IPS DF 4.7 (cell line): ENCODE results near the gene NCS1.
"Not testable (repeated sequence)": the region's sequence is repeated elsewhere in the genome, so short reads cannot be mapped to it uniquely, and the experiment has no call there.

ENCODE experiments used
- DNase-seq: peaks from one replicate; pipeline ENCODE4 v3.0.0-alpha.2; 2013; ENCODE audit warnings: low spot score; ENCODE audit errors: extremely low read depth

The NCS1 gene

DNA sequence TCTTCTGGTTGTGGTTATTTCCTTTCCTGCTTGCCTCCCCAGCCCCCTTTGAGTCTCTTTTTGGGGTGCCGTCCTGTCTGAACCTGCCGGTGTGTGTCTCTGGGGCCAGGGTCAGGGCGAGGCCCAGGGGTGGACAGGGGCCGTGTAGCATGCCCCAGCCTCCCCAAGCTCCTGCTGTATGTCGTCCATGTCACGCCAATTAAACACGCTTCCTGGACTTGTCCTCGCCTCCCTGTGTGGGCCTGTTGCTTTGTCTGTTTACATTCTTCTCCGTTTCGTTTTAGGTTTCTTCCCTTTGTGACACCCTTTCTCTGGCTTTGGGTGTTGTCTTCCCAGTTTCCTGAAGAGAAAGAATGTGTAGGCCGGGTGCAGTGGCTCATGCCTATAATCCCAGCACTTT lies 64.9 kb downstream of the NCS1 start:
- no peak for DNase-seq

DNA sequence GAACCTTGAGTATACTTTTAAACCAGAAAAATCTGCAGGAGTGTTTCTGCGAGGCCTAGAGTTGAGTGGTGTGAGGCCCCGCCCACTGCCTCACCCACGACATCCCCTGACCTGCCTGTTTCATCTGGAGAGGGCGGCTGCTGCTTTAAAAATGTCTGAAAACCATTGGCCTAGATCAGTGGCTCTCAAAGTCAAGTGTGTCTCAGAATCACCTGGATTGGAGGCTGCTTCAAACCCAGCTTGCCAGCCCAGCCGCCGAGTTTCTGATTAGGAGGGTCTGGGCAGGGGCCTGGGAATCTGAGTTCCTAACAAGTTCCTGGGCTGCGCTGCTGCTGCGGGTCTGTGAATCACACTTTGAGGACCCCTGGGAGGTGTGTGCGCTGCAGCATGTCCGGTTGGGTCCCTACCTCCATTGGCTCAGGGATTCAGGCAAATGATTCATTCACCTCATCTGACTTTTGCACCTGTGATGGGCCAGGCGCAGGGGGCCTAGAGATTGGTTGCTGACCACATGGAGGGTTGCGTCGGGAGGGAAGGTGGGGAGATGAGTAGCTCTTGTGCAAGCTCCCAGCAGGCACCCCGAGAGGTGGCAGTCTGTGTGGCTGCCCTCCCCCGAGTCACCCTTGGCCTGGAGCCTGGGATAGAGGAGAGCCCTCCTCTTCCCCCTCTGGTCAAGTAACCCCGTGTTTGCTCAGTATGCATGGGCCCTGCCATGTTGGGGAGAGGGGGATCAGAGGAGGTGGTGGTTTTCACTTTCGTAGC lies 65.7 kb downstream of the NCS1 start:
- no peak for DNase-seq

DNA sequence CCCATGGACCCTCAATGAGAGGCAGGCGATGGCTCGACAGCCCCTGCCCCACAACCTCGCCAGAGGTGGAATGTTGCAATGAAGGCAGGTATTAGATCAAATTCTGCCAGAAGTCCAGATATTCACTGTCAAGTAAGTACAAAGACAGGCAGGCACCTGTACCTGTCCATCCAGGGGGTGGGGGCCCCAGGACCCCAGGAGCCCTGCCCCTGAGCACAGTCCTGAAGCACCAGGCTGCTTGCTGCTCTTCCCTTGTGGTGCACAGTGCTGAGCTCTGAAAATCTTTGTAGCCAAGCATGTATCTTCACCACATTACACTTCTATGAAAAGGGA lies 67.1 kb downstream of the NCS1 start:
- DNase-seq = no peak

DNA sequence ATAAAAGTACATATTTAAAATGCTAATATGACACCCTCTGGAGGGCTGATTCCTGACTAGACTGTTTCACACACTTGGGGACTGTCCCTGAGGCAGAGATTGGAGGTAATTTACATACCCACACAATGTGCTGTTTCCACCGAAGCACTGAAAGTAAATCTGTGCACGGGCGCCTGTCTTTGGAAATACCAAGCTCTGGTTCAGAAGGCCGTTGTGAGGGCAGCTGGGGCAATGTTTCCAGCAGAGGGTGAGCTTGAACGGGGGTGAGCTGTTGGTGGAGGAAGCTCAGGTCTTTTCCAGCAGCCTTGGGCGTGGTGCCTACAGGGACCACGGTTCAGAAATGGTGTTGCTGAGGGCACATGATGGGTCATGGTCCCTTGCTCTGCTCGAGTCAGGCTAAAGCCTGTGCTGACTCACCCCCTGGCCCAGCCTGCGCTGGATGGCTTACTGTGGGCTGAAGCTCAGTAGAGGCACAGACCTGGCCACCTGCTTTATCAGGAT lies 67.6 kb downstream of the NCS1 start:
- DNase-seq = no peak

DNA sequence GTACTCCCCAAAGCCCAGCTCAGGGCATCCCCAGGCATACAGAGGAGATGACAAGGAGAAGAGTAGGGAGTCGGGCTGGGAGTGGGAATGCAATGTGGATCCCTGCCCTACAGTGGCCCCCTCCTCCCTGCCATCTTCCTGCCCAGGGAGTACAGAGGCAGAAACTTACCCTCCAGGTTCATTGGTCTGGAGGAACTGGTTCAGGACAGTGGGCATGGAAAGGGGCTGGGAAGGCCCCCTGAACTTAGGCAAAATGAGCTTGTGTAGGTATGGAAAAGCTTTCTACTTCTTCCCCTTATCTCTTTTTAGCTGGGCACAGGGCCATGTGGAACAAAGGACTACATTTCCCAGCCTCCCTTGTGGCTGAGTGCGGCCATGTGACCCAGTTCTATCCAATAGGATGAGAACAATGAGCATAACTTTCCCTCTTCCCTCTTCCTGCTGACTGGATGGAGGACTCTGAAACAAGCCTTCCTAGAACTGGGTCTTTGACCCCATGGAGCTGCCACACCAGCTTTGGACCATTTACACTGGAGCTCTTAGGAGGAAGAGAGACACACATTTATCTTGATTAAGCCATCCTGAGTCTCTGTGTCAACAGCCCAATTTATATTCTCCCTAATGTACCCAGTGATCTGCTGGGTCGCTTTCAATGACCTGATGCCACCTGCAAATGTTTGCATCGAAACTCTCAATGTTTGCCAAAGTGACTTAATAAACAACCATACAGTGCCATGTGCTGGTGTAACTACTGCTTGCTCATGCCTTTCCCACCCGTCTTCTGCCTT lies 68.4 kb downstream of the NCS1 start:
- no peak for DNase-seq

DNA sequence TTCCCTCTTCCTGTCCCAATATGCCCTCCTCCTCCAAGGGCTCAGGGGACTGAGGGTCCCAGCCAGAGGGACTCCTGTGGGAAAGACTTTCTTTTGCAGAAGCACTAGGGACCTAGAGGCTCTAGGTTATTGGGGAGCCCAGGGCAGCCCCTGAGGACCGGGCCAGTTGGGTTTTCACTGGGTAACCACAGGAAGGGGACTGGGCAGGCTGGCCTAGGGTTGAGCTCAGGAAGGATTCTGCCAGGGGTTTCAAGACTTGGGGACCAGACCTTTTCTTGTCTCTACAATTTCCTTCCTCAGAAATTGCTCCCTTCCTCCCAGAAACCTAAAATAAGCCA lies 69.0 kb downstream of the NCS1 start:
- no peak for DNase-seq

DNA sequence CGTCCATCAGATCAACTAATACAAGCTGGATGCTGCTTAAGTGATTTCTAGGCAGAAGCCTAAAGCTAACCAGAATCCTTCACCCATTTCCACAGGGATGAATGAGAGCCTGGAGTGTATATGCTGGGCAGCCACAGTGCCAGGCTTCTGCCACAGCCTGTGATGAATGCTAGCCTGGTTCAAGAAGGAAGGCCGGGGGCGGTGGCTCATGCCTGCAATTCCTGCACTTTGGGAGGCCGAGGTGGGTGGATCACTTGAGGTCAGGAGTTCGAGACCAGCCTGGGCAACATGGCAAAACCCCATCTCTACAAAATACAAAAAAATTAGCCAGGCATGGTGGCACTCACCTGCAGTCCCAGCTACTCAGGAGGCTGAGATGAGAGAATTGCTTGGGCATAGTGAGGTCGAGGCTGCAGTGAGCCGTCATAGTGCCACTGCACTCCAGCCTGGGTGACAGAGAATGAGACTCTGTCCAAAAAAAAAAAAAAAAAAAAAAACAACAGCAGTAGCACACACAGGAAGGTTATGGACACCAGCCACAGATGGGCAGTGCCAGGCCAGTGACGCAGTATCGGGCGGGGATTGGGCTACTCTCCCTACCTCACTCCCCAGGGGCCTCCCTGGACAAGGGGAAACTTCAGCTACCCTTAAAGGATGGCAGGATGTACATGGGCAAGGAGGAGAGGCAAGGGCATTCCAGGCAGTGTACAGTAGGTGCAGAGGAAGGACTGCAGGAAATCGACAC lies 70.2 kb downstream of the NCS1 start:
- DNase-seq = no peak

DNA sequence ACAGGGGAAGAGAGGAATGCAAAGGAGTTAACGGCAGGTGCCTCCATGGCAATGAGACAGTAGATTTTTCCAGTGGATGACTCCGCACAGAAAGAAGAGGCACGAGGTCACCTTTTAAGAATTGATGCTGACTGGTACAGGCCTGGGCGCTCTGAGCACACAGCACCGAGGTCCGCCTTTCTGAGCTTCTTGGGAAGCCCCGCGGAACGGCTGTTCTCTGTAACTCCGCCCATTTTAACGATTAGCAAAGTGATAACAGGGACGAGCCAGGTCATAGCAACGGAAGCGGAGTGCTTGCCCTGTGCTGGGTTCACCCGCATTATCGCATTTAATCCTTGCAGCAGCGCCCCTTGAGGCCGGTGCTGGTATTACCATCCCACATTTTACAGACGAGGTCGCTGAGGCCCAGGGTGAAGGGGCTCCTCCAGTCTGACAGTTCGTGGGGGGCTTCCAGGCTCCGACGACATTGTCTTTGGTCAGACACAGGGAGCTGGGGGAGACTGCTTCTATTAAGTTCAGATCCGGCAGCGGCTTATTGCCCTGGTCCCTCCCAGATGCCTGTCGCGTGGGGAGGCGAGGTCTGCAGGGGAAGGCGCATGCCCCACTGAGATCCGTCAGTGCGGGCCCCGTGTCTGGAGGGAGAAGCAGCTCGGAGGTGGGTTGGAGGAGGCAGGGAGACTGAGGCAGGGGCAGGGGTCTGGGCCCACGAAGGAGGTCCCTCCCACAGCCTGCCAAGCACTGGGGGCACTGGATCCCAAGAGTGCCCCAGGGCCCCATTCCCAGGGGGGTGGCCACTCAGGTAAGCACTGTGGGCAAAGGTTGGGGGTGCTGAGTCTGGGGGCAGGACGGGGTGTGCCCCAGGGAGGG lies 71.0 kb downstream of the NCS1 start:
- no peak for DNase-seq

DNA sequence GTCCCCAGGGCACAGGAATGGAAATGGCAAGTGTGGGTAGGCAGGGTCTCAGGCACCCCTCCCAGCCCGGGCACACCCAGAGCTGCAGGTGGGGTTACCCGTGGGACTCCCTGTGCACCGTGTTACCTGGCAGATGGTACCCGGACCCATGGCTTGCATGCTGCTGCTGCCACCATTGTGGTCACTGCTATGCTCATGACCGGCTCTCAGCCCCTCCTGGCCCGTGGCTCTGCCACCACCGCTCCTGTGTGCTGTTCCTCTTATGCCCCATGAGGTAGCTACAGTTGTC lies 71.6 kb downstream of the NCS1 start:
- no peak for DNase-seq

DNA sequence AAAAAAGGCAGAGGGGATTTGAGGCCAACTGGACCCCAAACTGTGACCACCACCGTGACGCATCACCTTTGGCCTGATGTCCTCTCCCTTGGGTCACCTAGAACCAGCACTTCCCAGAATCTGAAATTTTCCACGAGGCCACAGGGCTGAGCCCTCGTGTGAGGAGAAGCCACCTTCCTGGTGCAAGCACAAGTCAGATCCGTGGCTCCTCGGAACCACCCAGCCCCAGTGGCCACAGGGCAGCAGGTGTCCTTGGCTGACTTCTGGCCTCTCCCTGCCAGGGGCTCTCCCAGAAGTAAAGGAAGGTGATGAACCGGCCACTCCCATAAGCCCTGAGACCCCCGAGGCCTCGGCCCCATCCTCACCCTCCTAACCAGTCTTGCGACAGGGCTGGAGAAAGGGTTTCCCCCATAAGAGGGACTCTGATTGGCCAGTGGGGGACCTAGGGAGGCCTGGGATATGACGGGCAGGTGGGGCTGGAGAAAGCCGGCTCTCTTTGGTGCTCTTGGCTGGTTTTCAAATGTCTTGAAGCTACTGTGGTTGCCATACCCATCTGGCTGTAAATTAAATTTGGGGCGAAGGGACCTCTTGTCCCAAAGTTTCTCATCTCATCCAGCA lies 72.5 kb downstream of the NCS1 start:
- no peak for DNase-seq

DNA sequence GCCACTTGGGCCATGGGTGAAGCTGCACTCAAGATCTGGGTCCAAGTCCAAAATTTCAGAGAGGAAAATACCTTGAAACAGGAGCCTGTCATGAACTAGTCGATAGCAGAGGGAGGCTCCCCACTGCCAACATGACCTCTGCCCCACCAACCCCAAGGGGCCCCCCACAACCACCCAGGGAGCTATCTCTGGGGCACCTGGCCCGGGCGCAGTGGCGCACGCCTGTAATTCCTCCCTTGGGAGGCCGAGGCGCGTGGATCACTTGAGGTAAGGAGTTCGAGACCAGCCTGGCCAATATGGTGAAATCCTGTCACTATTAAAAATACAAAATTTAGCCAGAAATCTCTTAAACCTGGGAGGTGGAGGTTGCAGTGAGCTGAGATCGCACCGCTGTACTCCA lies 73.3 kb downstream of the NCS1 start:
- DNase-seq = no peak

DNA sequence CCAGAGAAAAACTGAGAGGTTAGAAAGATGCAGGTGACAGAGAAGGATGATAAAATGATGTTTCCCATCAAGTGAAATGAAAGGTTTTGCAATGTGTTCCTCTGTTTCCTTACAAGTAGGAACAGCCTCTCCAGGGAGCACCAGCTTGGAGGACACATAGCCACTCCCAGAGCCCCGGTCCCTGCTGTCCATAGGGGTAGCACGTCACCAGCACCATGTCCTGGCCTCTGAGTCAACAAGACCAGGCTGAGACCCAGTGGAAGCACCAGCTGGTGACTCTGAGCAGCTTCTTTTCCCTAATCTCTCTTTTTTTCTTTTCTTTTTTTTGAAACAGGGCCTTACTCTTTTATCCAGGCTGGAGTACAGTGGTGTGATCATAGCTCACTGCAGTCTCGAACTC lies 73.9 kb downstream of the NCS1 start:
- no peak for DNase-seq

DNA sequence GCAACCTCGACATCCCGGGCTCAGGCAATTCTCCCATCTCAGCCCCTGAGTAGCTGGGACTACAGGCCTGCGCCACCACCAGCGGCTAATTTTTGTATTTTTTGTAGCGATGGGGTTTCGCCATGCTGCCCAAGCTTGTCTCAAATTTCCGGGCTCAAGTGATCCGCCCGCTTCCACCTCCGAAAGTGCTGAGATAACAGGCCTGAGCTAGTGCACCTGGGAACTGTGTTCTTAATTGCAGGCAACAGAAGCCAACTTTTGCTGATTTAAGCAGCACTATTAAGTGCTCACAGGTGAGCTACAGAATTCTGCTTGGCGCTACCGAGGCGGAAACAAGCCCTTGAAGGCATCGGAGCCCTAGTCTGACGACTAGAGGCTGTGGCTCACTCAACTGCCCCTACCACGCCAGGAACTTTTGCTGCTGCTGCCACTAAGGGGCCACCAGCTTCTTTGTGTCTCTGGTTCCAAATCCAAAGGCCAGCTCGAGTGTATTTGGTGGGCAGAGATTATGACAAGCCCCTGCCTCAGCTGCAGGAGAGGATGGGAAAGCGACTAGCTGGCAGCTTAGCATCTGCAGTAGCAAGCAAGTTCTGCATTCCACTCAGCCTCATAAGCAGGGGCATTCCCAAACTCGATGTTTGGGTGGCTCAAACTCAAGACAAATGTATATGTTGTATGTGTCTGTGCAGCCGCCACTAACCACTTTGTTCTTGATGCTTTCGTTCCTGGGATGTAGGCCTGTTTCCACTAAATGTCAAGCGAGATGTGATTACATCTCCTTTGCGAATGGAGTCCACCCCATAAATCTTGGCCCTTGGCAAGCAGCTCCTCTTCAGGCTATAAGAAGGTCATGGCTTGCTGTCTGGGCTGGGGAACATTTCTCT lies 82.8 kb downstream of the NCS1 start:
- DNase-seq = no peak

DNA sequence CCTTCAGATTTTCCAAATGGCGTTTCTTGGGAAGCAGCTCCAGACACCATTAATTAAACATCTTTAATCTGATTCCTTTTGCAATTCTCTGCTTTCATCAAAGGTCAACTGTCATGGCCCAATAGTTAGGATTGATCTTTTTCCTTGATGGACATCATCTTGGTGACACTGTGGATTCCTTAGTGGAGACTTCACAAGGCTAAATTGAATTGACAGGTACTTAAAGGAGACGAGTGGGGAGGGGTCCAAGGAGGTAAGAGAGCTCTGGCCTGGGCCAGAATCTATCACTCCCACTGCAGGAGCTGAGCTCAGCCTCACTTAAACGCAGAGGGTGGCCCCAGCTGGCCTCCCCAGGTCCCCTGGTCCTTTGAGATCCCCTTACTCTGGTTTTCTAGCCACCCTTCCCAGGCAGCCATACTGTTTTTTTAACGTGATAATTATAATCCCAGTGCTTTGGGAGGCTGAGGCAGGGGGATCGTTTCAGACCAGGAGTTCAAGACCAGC lies 83.5 kb downstream of the NCS1 start:
- DNase-seq = no peak

DNA sequence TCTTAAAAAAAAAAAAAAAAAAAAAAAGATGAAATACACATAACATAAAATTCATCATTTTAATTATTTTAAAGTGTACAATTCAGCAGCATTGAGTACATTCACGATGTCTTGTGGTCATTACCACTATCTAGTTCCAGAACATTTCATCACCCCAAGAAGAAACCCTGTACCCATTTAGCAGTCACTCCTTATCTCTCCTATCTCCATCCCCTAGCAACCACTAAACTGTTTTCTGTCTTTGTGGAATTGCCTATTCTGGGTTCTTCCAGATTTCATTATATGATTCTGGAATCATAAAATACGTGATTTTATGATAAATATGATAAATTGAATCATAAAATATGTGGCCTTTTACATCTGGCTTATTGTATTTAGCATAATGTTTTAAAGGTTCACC lies 84.4 kb downstream of the NCS1 start:
- no peak for DNase-seq

DNA sequence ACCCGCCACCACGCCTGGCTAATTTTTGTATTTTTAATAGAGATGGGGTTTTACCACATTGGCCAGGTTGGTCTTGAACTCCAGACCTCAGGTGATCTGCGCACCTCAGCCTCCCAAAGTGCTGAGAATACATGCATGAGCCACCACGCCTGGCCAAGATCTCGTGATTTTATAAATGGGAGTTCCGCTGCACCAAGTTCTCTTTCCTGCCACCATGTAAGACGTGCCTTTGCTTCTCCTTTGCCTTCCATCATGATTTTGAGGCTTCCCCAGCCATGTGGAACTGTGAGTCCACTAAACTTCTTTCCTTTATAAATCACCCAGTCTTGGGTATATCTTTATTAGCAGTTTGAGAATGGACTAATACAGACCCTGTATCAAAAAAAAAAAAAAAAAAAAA lies 85.9 kb downstream of the NCS1 start:
- not testable (repeated sequence) for DNase-seq

DNA sequence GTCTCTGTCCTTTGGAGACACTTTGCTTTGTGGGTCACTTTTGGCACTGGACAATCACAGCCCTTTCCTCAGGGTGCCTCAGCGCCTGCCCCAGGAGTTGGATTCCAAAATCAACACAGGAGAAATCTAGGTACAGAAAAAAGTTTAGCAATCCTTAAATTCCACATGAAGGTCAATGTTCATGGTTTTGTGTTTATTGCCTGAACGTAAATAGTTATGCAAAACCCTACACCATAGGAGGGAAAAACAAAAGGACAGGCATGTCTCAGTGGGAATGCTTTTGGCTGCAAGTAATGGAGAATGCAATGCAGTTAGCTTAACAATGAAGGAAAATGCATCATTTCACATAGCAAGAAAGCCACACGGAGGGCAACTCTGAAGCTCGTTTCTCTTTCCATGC lies 86.8 kb downstream of the NCS1 start:
- no peak for DNase-seq

DNA sequence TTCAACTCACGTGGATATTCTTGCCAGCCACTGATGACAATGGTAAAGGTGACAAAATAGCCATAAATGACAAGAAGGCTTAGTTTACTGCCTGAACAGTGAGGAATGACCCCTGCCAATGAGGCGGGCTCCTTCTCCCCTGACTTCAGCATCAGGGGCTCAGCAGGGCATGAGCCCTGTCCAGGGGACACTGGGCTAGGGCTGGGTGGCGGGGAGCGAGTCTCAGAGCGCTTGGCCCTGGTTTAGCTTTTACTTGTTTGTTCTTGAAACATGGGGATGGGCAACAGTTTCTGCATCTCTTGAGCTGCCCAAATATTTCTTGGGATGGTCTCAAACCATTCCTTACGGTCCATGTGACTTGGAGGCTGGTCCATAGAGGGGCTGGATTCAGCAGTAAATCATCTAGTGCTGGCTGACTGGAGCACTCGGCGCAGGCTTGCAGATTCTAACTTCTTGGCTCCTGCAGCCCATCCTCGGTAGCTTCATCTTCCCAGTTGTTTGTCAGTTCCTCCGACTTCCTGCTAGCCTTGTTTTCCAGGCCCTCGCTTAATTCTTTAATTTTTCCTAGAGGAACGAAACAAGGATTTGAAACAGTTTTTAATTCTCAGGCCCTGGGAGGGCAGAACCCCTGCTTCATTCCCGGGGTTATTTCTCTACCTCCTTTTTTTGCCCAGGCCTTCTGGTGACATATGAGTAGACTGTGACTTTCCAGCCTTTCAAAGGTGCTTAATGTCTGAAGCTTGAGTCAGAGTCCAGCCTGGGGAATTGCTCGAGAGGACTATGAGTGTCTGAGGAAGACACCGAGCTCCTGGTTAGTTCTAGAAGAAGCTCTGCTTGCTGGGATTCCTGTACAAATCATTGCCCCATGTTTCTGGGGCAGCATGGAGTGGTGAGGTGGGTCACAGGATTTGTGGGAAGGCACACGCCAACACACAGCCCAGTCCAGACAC lies 88.9 kb downstream of the NCS1 start:
- no peak for DNase-seq
